Mesendoderm (in vitro differentiated cells): Measurements from ENCODE around the gene CPXM2.

Source experiments
- DNase-seq: peaks from one replicate; pipeline ENCODE4 v3.0.0; 2013
- H2AK5ac ChIP-seq: 2 replicates; pipeline ENCODE4 v1.6.1; 2013; ENCODE audit warnings: low read length, inconsistent platforms
- H2BK120ac ChIP-seq: 2 replicates; pipeline ENCODE4 v1.6.1; 2013; ENCODE audit warnings: low read depth, mild to moderate bottlenecking, low read length, moderate library complexity, mixed read lengths
- H2BK15ac ChIP-seq: replicated peaks from 2 replicates; pipeline ENCODE4 v1.6.1; 2013; ENCODE audit warnings: low read depth, mild to moderate bottlenecking, moderate library complexity
- H2BK5ac ChIP-seq: 2 replicates; pipeline ENCODE4 v1.6.1; 2013; ENCODE audit warnings: low read length, inconsistent platforms
- H3K18ac ChIP-seq: 2 replicates; pipeline ENCODE4 v1.6.1; 2013; ENCODE audit warnings: mild to moderate bottlenecking, low read length, mixed read lengths
- H3K23ac ChIP-seq: one replicate; pipeline ENCODE4 v1.6.1; 2013; ENCODE audit warnings: low read length
- H3K27ac ChIP-seq: 2 replicates; pipeline ENCODE4 v1.5.1; 2013; ENCODE audit warnings: low read depth, mild to moderate bottlenecking, inconsistent platforms, low read length, moderate library complexity
- H3K27me3 ChIP-seq: 2 replicates; pipeline ENCODE4 v1.6.1; 2013; ENCODE audit warnings: low read length, control low read depth, mild to moderate bottlenecking, inconsistent platforms; ENCODE audit not compliant: insufficient read depth, poor library complexity
- H3K36me3 ChIP-seq: 2 replicates; pipeline ENCODE4 v1.6.1; 2013; ENCODE audit warnings: low read length, inconsistent platforms; ENCODE audit not compliant: control insufficient read depth, insufficient read depth
- H3K4ac ChIP-seq: one replicate; pipeline ENCODE4 v1.6.1; 2013; ENCODE audit warnings: low read depth, mild to moderate bottlenecking, low read length, moderate library complexity
- H3K4me1 ChIP-seq: 2 replicates; pipeline ENCODE4 v1.6.1; 2013; ENCODE audit warnings: low read depth, low read length, inconsistent platforms; ENCODE audit not compliant: control insufficient read depth
- H3K4me2 ChIP-seq: 2 replicates; pipeline ENCODE4 v1.6.1; 2013; ENCODE audit warnings: low read length
- H3K4me3 ChIP-seq: 2 replicates; pipeline ENCODE4 v1.5.1; 2013; ENCODE audit warnings: mild to moderate bottlenecking, low read length
- H3K56ac ChIP-seq: one replicate; pipeline ENCODE4 v1.6.1; 2013; ENCODE audit warnings: low read length
- H3K79me1 ChIP-seq: 2 replicates; pipeline ENCODE4 v1.6.1; 2013; ENCODE audit warnings: low read length, inconsistent platforms
- H3K79me2 ChIP-seq: 2 replicates; pipeline ENCODE4 v1.6.1; 2013; ENCODE audit warnings: mild to moderate bottlenecking, low read length; ENCODE audit not compliant: control insufficient read depth, insufficient read depth
- H3K9ac ChIP-seq: 2 replicates; pipeline ENCODE4 v1.6.1; 2013; ENCODE audit warnings: low read length, inconsistent platforms
- H4K5ac ChIP-seq: one replicate; pipeline ENCODE4 v1.6.1; 2013; ENCODE audit warnings: low read length
- H4K8ac ChIP-seq: one replicate; pipeline ENCODE4 v1.6.1; 2013; ENCODE audit warnings: low read depth, mild to moderate bottlenecking, control low read depth, low read length, moderate library complexity
- WGBS: extraction: QIAGEN DNeasy Blood & Tissue Kit; methylation state at CpG from one replicate; pipeline ENCODE4 v1.1.7; 2013; ENCODE audit warnings: low lambda C conversion rate, missing lambda C conversion rate; ENCODE audit not compliant: insufficient coverage; ENCODE audit errors: extremely low coverage; 5-methylcytosine and 5-hydroxymethylcytosine counted together

CPXM2 gene

DNA sequence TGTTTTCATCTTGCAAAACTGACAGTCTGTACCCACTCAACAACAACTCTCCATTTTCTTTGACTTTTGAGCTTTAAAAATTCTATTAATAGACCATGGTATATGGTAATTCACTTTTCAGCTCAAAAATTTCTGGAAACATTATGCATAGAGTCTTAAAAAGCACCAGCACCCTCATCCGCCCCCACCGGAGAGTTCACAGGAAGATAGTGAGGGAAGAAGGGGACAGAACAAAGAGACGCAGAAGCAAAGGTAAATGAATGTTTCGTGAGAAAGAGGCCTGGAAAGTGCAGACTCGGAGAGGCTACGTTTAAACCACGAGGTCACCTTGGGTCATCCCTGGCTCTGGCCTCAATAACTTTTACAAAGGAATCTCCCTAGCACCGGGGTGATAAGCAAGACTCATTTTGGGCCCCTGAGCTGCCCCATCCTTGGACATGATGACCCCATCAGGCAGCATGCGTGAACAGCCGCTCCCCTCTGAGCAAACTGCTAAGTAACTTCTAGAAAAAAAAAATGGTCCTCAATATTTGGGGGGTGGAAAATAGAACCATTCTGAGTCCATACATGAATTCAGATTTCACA lies 96.3 kb downstream of the CPXM2 start:
- no peak overlapping the region for H3K4me2 ChIP-seq
- H4K5ac ChIP-seq: no peak overlapping the region
- H2BK120ac ChIP-seq: no peak overlapping the region
- H3K9ac ChIP-seq: no peak overlapping the region
- no peak overlapping the region for H2AK5ac ChIP-seq
- no peak for DNase-seq
- WGBS: no CpG with 5 or more reads among the region's 10 CpGs
- no peak overlapping the region for H2BK5ac ChIP-seq
- no peaks in the 10 kb centered on the region for H3K27me3 ChIP-seq
- no peak overlapping the region for H3K18ac ChIP-seq
- no peaks in the 10 kb centered on the region for H3K4me1 ChIP-seq
- no peak overlapping the region for H3K23ac ChIP-seq
- no peaks in the 10 kb centered on the region for H3K79me1 ChIP-seq
- H3K4me3 ChIP-seq: no peak overlapping the region
- no peak overlapping the region for H3K27ac ChIP-seq
- no peak overlapping the region for H4K8ac ChIP-seq
- H3K56ac ChIP-seq: no peak overlapping the region
- H2BK15ac ChIP-seq: no peak overlapping the region
- H3K79me2 ChIP-seq: no peaks in the 10 kb centered on the region
- no peaks in the 10 kb centered on the region for H3K36me3 ChIP-seq
- no peak overlapping the region for H3K4ac ChIP-seq

DNA sequence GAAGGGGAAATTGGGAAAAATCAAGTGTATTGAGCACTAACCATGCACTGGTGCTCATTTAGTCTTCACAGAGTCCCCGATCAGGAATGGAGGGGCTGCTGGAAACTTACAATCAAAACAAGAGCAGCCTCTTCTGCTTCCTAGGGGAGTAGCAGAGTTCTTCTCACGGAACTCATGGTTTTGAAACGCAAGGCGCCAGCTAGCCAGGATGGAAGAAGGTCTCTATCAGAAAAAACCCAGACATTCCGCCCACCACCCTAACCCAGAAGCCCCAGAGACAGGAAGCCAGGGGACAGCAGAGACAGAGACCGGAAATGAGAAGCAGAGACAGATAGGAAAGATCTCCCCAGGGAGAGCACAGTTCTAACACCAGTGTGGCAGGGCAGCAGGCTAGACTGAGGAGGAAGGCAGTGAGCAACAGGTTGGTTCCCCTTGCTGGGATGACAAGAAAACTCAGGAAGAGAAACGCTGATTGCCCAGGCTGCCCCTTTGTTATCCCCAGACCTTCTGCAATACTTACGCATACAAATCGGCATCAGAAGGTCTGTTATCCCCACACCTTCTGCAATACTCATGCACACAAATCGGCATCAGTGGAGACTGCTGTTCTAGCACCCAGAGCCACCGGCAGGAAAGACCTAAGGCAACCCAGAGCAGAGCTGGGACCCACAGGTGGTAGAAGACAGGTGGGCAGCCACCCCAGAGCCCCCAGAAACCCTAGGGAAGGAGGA lies 99.2 kb downstream of the CPXM2 start:
- H2BK120ac ChIP-seq: no peak overlapping the region
- no peak overlapping the region for H3K9ac ChIP-seq
- DNase-seq: no peak
- no peaks in the 10 kb centered on the region for H3K79me1 ChIP-seq
- H2BK15ac ChIP-seq: no peak overlapping the region
- H2AK5ac ChIP-seq: no peak overlapping the region
- no peaks in the 10 kb centered on the region for H3K4me1 ChIP-seq
- WGBS: no CpG with 5 or more reads among the region's 11 CpGs
- H3K79me2 ChIP-seq: no peaks in the 10 kb centered on the region
- no peaks in the 10 kb centered on the region for H3K27me3 ChIP-seq
- no peak overlapping the region for H3K56ac ChIP-seq
- H3K36me3 ChIP-seq: no peaks in the 10 kb centered on the region
- no peak overlapping the region for H3K4me2 ChIP-seq
- H4K8ac ChIP-seq: no peak overlapping the region
- no peak overlapping the region for H3K23ac ChIP-seq
- no peak overlapping the region for H3K18ac ChIP-seq
- H3K27ac ChIP-seq: no peak overlapping the region
- H3K4me3 ChIP-seq: no peak overlapping the region
- H4K5ac ChIP-seq: no peak overlapping the region
- H2BK5ac ChIP-seq: no peak overlapping the region
- H3K4ac ChIP-seq: no peak overlapping the region

DNA sequence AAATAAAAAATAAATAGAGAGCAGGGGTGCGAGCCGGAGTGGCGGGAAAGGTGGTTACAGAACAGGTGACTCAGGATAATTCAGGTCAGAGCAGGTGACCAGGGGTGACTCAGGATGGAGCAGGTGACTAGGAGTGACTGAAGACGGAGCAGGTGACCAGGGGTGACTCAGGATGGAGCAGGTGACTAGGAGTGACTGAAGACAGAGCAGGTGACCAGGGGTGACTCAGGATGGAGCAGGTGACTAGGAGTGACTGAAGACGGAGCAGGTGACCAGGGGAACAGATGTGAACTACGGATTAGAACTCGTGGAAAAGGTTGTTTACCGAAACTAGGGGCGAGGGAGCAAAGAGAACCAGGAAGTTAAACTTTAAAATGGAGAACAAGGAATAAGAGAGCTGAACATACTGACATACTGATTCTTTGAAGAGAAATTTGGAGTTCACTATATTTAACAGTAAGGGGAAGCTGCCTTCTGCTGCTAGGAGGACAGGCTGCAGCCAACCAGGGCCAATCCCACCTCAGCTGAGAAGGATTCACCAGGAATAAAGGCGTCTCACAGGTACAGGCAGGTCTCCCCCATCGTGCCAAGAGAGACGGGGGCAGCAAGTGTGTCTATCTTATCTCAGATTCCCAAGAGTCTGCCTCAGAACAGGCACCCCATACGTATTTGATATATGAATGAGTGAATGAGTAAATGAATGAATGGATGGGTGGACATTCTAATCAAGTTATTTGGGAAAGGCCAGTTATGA lies 101.3 kb downstream of the CPXM2 start:
- WGBS: no CpG with 5 or more reads among the region's 13 CpGs
- no peak overlapping the region for H3K27ac ChIP-seq

DNA sequence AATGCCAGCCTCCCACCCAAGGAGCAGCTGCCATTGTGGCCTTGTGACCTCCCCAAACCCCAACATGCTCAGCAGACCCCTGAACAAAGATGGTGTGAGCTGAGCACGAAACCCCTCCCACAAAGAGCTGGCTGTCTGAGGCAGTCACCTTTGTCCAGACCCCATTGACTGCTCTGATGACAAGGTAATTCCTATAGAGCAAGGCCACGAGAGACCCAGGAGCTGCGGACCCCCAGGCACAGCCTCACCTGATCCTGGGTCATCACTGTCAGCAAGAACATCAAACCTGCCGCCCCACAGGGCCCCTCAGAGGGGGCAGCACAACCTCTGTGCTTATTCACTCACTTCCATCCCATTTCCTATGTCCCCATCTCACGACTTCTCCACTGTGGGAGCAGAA lies 102.6 kb downstream of the CPXM2 start:
- Histone ChIP-seq H3K4ac (no peak overlapping the region), H3K9ac (no peak overlapping the region), H3K4me2 (no peak overlapping the region), H2AK5ac (no peak overlapping the region), H3K79me1 (no peaks in the 10 kb centered on the region), H3K4me3 (no peak overlapping the region), H3K23ac (no peak overlapping the region), H4K5ac (no peak overlapping the region), H3K4me1 (no peaks in the 10 kb centered on the region), H2BK120ac (no peak overlapping the region), H4K8ac (no peak overlapping the region), H3K36me3 (no peaks in the 10 kb centered on the region), H2BK5ac (no peak overlapping the region), H3K56ac (no peak overlapping the region), H3K27ac (no peak overlapping the region), H3K79me2 (no peaks in the 10 kb centered on the region), H3K18ac (no peak overlapping the region), H2BK15ac (no peak overlapping the region), H3K27me3 (no peaks in the 10 kb centered on the region)
- no peak for DNase-seq
- WGBS: no CpG with 5 or more reads among the region's 5 CpGs

More for the DNA sequence above, 101.3 kb downstream of the CPXM2 start:
- Histone ChIP-seq H3K4me2 (no peak overlapping the region), H3K79me2 (no peaks in the 10 kb centered on the region), H3K56ac (no peak overlapping the region), H2BK120ac (no peak overlapping the region), H4K5ac (no peak overlapping the region), H3K18ac (no peak overlapping the region), H2BK5ac (no peak overlapping the region), H3K4ac (no peak overlapping the region), H3K36me3 (no peaks in the 10 kb centered on the region), H3K27me3 (no peaks in the 10 kb centered on the region), H2BK15ac (no peak overlapping the region), H4K8ac (no peak overlapping the region), H3K9ac (no peak overlapping the region), H3K23ac (no peak overlapping the region), H3K4me3 (no peak overlapping the region), H3K79me1 (no peaks in the 10 kb centered on the region), H3K4me1 (no peaks in the 10 kb centered on the region), H2AK5ac (no peak overlapping the region)
- no peak for DNase-seq

DNA sequence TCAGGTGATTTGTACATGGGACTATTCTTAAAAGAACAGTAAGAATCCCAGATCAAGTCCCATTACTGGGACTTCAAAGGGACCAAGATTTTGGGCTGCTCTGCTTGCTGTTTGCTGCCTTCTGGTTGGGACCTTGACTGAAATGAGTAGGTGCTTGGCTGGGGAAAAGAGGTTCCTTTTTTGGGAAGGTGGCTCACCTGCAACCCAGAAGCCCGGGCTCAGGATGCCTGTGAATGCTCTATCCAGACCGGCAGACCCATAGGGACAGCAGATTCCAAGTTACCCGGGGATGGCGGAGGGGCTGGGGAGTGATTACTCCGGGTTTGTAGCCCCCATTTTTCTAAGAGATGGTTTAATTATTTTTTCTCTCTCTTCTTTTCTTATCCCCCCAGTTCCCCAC lies 104.0 kb downstream of the CPXM2 start:
- DNase-seq: no peak
- Histone ChIP-seq H3K4ac (no peak overlapping the region), H2BK120ac (no peak overlapping the region), H2BK15ac (no peak overlapping the region), H3K56ac (no peak overlapping the region), H3K9ac (no peak overlapping the region), H2BK5ac (no peak overlapping the region), H4K5ac (no peak overlapping the region), H3K18ac (no peak overlapping the region), H3K27ac (no peak overlapping the region), H4K8ac (no peak overlapping the region), H3K79me1 (no peaks in the 10 kb centered on the region), H3K23ac (no peak overlapping the region), H3K4me3 (no peak overlapping the region), H3K27me3 (no peaks in the 10 kb centered on the region), H3K4me1 (no peaks in the 10 kb centered on the region), H3K79me2 (no peaks in the 10 kb centered on the region), H3K4me2 (no peak overlapping the region), H3K36me3 (no peaks in the 10 kb centered on the region), H2AK5ac (no peak overlapping the region)
- WGBS: no CpG with 5 or more reads among the region's 5 CpGs
